H1 (cell line): ENCODE measurements around the gene NTRK2. TPM values are rescaled to one million over a fixed set of nuclear protein-coding genes. Genes with fewer than 3 reads are reported as not detected.
A peak's percentile ranks its signal among the peaks of the same experiment; 100 is the strongest.

Experiments used
- CTCF ChIA-PET: fragments of 300-600 bp; sonication (Branson Sonifier 250); formaldehyde crosslinking; loops from one replicate; lab custom pipeline; 2021; ENCODE audit not compliant: partially characterized antibody; lab: Charles Lee
- POLR2A ChIA-PET: fragments of 300-600 bp; sonication (Branson Sonifier 250); formaldehyde crosslinking; loops from one replicate; lab custom pipeline; 2021; ENCODE audit warnings: inconsistent platforms; ENCODE audit not compliant: partially characterized antibody; lab: Charles Lee
- DNase-seq, 2 experiments: peaks; one replicate each; pipeline versions ENCODE4 v3.0.0 to v3.0.0-alpha.2; 2010 to 2022; ENCODE audit warnings: low spot score in 2 of 2, low read depth in 1 of 2, mixed read lengths in 1 of 2
- FAIRE-seq: peaks from 2 replicates; lab custom pipeline; 2011; peaks lifted over from hg19 to GRCh38; lab: Jason Lieb, UNC
- H2AFZ ChIP-seq: 2 replicates; pipeline ENCODE4 v1.8.1; 2012; ENCODE audit warnings: low read length, inconsistent platforms
- H2AK5ac ChIP-seq: 2 replicates; pipeline ENCODE4 v1.6.1; 2013; ENCODE audit warnings: low read depth, low read length
- H2BK120ac ChIP-seq: replicated peaks from 2 replicates; pipeline ENCODE3; 2013; ENCODE audit warnings: low read depth, low read length, inconsistent platforms
- H2BK12ac ChIP-seq: 2 replicates; pipeline ENCODE4 v1.6.1; 2013; ENCODE audit warnings: low read depth, low read length
- H2BK15ac ChIP-seq: 2 replicates; pipeline ENCODE4 v1.6.1; 2013; ENCODE audit warnings: low read length
- H2BK20ac ChIP-seq: 2 replicates; pipeline ENCODE4 v1.6.1; 2013; ENCODE audit warnings: low read length
- H2BK5ac ChIP-seq: 2 replicates; pipeline ENCODE4 v1.6.1; 2013; ENCODE audit warnings: low read depth, low read length
- H3K14ac ChIP-seq: 2 replicates; pipeline ENCODE4 v1.6.1; 2013; ENCODE audit warnings: inconsistent platforms; ENCODE audit not compliant: insufficient read length
- H3K18ac ChIP-seq: 2 replicates; pipeline ENCODE4 v1.6.1; 2013; ENCODE audit warnings: low read length; ENCODE audit errors: extremely low read depth
- H3K23ac ChIP-seq: 2 replicates; pipeline ENCODE4 v1.6.1; 2013; ENCODE audit warnings: inconsistent platforms; ENCODE audit not compliant: insufficient read length
- H3K23me2 ChIP-seq: 2 replicates; pipeline ENCODE4 v1.6.1; 2013; ENCODE audit warnings: low read depth, low read length
- H3K27ac ChIP-seq: 2 replicates; pipeline ENCODE4 v1.6.1; 2011; ENCODE audit warnings: low read depth, low read length, inconsistent platforms
- H3K27me3 ChIP-seq, 4 experiments: replicated peaks in 1 of 4; 1 replicate in 1 of 4; 2 replicates in 3 of 4; pipeline versions ENCODE4 v1.6.1 to v1.8.1; 2011 to 2013; ENCODE audit warnings: low read length in 3 of 4, mild to moderate bottlenecking in 3 of 4, inconsistent platforms in 2 of 4, mixed read lengths in 2 of 4, moderate library complexity in 1 of 4; ENCODE audit not compliant: control insufficient read depth in 3 of 4, insufficient read depth in 3 of 4; ENCODE audit errors: extremely low read depth in 1 of 4
- H3K36me3 ChIP-seq, 4 experiments: 2 replicates each; pipeline versions ENCODE4 v1.6.1 to v1.8.1; 2011 to 2013; ENCODE audit warnings: mild to moderate bottlenecking in 4 of 4, low read length in 3 of 4, moderate library complexity in 2 of 4, control low read depth in 1 of 4, inconsistent platforms in 1 of 4; ENCODE audit not compliant: insufficient read depth in 4 of 4, control insufficient read depth in 2 of 4
- H3K4ac ChIP-seq: replicated peaks from 2 replicates; pipeline ENCODE3; 2013; ENCODE audit warnings: low read length, low read depth, mixed read lengths, inconsistent platforms; ENCODE audit not compliant: insufficient read length
- H3K4me1 ChIP-seq, 4 experiments: replicated peaks in 1 of 4; 1 replicate in 1 of 4; 2 replicates in 3 of 4; pipeline versions ENCODE4 v1.6.1 to v1.8.1; 2011 to 2013; ENCODE audit warnings: low read length in 3 of 4, inconsistent platforms in 2 of 4, mixed read lengths in 1 of 4; ENCODE audit not compliant: insufficient read depth in 4 of 4, control insufficient read depth in 3 of 4
- H3K4me2 ChIP-seq, 2 experiments: 2 replicates each; pipeline versions ENCODE4 v1.6.1 to v1.8.1; 2011 to 2013; ENCODE audit warnings: low read depth in 2 of 2, low read length in 2 of 2, control low read depth in 1 of 2, inconsistent platforms in 1 of 2, mild to moderate bottlenecking in 1 of 2; ENCODE audit not compliant: insufficient read depth in 1 of 2
- H3K4me3 ChIP-seq, 4 experiments: fragments of 200-600, 300-600 bp in 1 of 4; sonication (generic), shearing (Covaris generic), sonication (Bioruptor Twin) in 1 of 4; 2 replicates each; pipeline versions ENCODE4 v1.5.1 to v1.8.1; 2011 to 2016; ENCODE audit warnings: low read length in 4 of 4, low read depth in 3 of 4, control low read depth in 2 of 4, inconsistent platforms in 2 of 4, mild to moderate bottlenecking in 2 of 4, mixed read lengths in 1 of 4, moderate library complexity in 1 of 4; ENCODE audit not compliant: insufficient read depth in 2 of 4; ENCODE audit errors: extremely low read depth in 1 of 4
- H3K56ac ChIP-seq: replicated peaks from 2 replicates; pipeline ENCODE3; 2013; ENCODE audit warnings: low read depth, mild to moderate bottlenecking, mixed read lengths, low read length, inconsistent platforms; ENCODE audit not compliant: insufficient read length
- H3K79me1 ChIP-seq: 2 replicates; pipeline ENCODE4 v1.6.1; 2013; ENCODE audit warnings: low read depth, low read length, control low read depth
- H3K79me2 ChIP-seq, 2 experiments: 2 replicates each; pipeline versions ENCODE4 v1.6.1 to v1.8.1; 2012 to 2013; ENCODE audit warnings: low read length in 2 of 2, mild to moderate bottlenecking in 2 of 2, inconsistent platforms in 1 of 2; ENCODE audit not compliant: insufficient read depth in 2 of 2, control insufficient read depth in 1 of 2
- H3K9ac ChIP-seq, 4 experiments: replicated peaks in 1 of 4; 1 replicate in 1 of 4; 2 replicates in 3 of 4; pipeline versions ENCODE4 v1.6.1 to v1.8.1; 2011 to 2013; ENCODE audit warnings: low read depth in 3 of 4, low read length in 3 of 4, control low read depth in 2 of 4, mild to moderate bottlenecking in 2 of 4, moderate library complexity in 2 of 4, inconsistent platforms in 1 of 4; ENCODE audit errors: extremely low read depth in 1 of 4
- H3K9me3 ChIP-seq, 2 experiments: 2 replicates each; pipeline versions ENCODE4 v1.6.1 to v1.8.1; 2012 to 2013; ENCODE audit warnings: mild to moderate bottlenecking in 2 of 2, moderate library complexity in 2 of 2, control low read depth in 1 of 2, inconsistent platforms in 1 of 2, low read depth in 1 of 2, low read length in 1 of 2, mixed read lengths in 1 of 2; ENCODE audit not compliant: insufficient read depth in 2 of 2
- H4K20me1 ChIP-seq, 2 experiments: replicated peaks in 1 of 2; 2 replicates each; pipeline versions ENCODE3 to v1.8.1; 2011 to 2013; ENCODE audit warnings: inconsistent platforms in 2 of 2, low read length in 2 of 2, mild to moderate bottlenecking in 1 of 2; ENCODE audit not compliant: insufficient read depth in 2 of 2, control insufficient read depth in 1 of 2
- H4K5ac ChIP-seq: 2 replicates; pipeline ENCODE4 v1.6.1; 2013; ENCODE audit warnings: low read length, low read depth, mixed read lengths, inconsistent platforms; ENCODE audit not compliant: insufficient read length
- H4K8ac ChIP-seq: 2 replicates; pipeline ENCODE4 v1.8.0; 2013; ENCODE audit warnings: mild to moderate bottlenecking, moderate library complexity, low read length, inconsistent platforms; ENCODE audit not compliant: insufficient read depth; ENCODE audit errors: extremely low read depth
- H4K91ac ChIP-seq: replicated peaks from 2 replicates; pipeline ENCODE3; 2013; ENCODE audit warnings: low read length, mixed read lengths, inconsistent platforms; ENCODE audit not compliant: insufficient read length
- GTF2F1 ChIP-seq: IDR thresholded peaks from 2 replicates; pipeline ENCODE4 v1.6.1; 2012; ENCODE audit warnings: low read depth, low read length, improper control_type of control experiment, borderline replicate concordance
- JUND ChIP-seq: IDR thresholded peaks from 2 replicates; pipeline ENCODE4 v1.6.1; 2011; ENCODE audit warnings: mild to moderate bottlenecking, improper control_type of control experiment, low read length
- PHF8 ChIP-seq: fragments of 200-600 bp; sonication (generic); conservative IDR thresholded peaks from 2 replicates; pipeline ENCODE4 v1.7.1; 2012; ENCODE audit warnings: low read depth, mild to moderate bottlenecking, inconsistent platforms, low read length, moderate library complexity
- SP1 ChIP-seq: IDR thresholded peaks from 2 replicates; pipeline ENCODE4 v1.6.1; 2011; ENCODE audit warnings: low read depth, low read length
- TAF7 ChIP-seq: optimal IDR thresholded peaks from 2 replicates; pipeline ENCODE3; 2011; ENCODE audit warnings: low read depth, mild to moderate bottlenecking, inconsistent platforms, low read length, moderate library complexity, borderline replicate concordance
- TEAD4 ChIP-seq: IDR thresholded peaks from 2 replicates; pipeline ENCODE4 v1.6.1; 2012; ENCODE audit warnings: low read depth, low read length, inconsistent platforms, mixed read lengths
- YY1 ChIP-seq: IDR thresholded peaks from 2 replicates; pipeline ENCODE4 v1.6.1; 2011; ENCODE audit warnings: low read depth, mild to moderate bottlenecking, low read length
- WGBS, 2 experiments: shearing (Covaris generic) in 1 of 2; methylation state at CpG; one replicate each; pipeline versions ENCODE4 v1.1.6 to v1.1.7; 2013 to 2015; ENCODE audit warnings: low lambda C conversion rate in 2 of 2, mixed read lengths in 2 of 2, inconsistent platforms in 1 of 2, low coverage in 1 of 2, missing lambda C conversion rate in 1 of 2; ENCODE audit not compliant: insufficient replicate concordance in 2 of 2, insufficient coverage in 1 of 2, insufficient read length in 1 of 2; ENCODE audit errors: extremely low coverage in 1 of 2, missing lambda C conversion rate in 1 of 2; 5-methylcytosine and 5-hydroxymethylcytosine counted together
- polyA plus RNA-seq, 7 experiments: library from polyadenylated mRNA; depleted of rRNA in 3 of 7; stranded (reverse) in 5 of 7; unstranded in 2 of 7; fragments of >200 nt in 5 of 7; fragments of 200-250 nt in 2 of 7; gene quantifications; 1 replicate in 5 of 7; 2 replicates in 1 of 7; 4 replicates in 1 of 7; pipeline versions ENCODE4 v1.2.1 to v1.2.3, GENCODE V29; 2011 to 2013; ENCODE audit warnings: missing spikeins in 2 of 7, mixed read lengths in 2 of 7
- total RNA-seq: library from RNA; stranded (reverse); fragmentation: NEBNext Ultra II Directional; extraction: Animal tissue kit (Norgen Biotek cat#: 25700); gene quantifications from 2 replicates; pipeline ENCODE4 v1.2.1, GENCODE V29; 2021
- TF ChIP-seq, protein P1 (sequence below): IDR thresholded peaks from 2 replicates; pipeline ENCODE4 v1.6.1; 2012; ENCODE audit warnings: inconsistent platforms
- TF ChIP-seq, protein P2 (sequence below): IDR thresholded peaks from 2 replicates; pipeline ENCODE4 v1.6.1; 2011; ENCODE audit warnings: low read length, improper control_type of control experiment

The NTRK2 gene
- total and polyA plus RNA-seq, 2 of the 8 experiments (the other 6 are each of a cell fraction or from before 2014, with no cell fraction given): 0.03 to 0.04 TPM

- H4K20me1 ChIP-seq: no peaks in the 10 kb centered on the region
- TF ChIP-seq YY1: no peak
- TF ChIP-seq TEAD4: no peak
- TF ChIP-seq, protein P1, sequence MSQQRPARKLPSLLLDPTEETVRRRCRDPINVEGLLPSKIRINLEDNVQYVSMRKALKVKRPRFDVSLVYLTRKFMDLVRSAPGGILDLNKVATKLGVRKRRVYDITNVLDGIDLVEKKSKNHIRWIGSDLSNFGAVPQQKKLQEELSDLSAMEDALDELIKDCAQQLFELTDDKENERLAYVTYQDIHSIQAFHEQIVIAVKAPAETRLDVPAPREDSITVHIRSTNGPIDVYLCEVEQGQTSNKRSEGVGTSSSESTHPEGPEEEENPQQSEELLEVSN: no peak
- no peak for TF ChIP-seq TAF7
- no peak for TF ChIP-seq JUND
- TF ChIP-seq, protein P2, sequence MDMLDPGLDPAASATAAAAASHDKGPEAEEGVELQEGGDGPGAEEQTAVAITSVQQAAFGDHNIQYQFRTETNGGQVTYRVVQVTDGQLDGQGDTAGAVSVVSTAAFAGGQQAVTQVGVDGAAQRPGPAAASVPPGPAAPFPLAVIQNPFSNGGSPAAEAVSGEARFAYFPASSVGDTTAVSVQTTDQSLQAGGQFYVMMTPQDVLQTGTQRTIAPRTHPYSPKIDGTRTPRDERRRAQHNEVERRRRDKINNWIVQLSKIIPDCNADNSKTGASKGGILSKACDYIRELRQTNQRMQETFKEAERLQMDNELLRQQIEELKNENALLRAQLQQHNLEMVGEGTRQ: no peak
- no peak for TF ChIP-seq GTF2F1
- TF ChIP-seq SP1: no peak
- no peak for TF ChIP-seq PHF8
Observed at GRCh38 chr9:84861455-84861854, 191.9 kb downstream of the NTRK2 start.

More at GRCh38 chr9:84861455-84861854, 191.9 kb downstream of the NTRK2 start:
- Histone ChIP-seq H4K8ac (no peak overlapping the region), H3K9me3 (no peaks in the 10 kb centered on the region), H2BK120ac (no peak overlapping the region), H3K4ac (no peak overlapping the region), H2AK5ac (no peak overlapping the region), H4K91ac (no peak overlapping the region), H2BK20ac (0 out of 2 replicates have a peak overlapping the region, but pooled peaks have one; percentile 63), H2BK12ac (peak overlapping the region; percentile 94; the same call in 1 of the 2 replicates), H3K56ac (no peak overlapping the region), H3K23me2 (no peaks in the 10 kb centered on the region), H2AFZ (no peak overlapping the region), H3K14ac (no peak overlapping the region), H3K79me1 (no peaks in the 10 kb centered on the region), H3K36me3 (no peaks in the 10 kb centered on the region), H3K4me2 (no peak overlapping the region), H3K18ac (no peak overlapping the region), H3K4me3 (no peak overlapping the region), H4K5ac (no peak overlapping the region), H3K27me3 (no peaks in the 10 kb centered on the region), H3K23ac (no peak overlapping the region), H3K4me1 (peaks cover 3 to 26% (median 14%) of the 10 kb centered on the region in 4 experiments; a peak in 4 of 7 replicates), H3K9ac (no peak overlapping the region), H2BK5ac (no peak overlapping the region), H3K79me2 (no peaks in the 10 kb centered on the region), H2BK15ac (no peak overlapping the region), H3K27ac (no peak overlapping the region)
- ChIA-PET CTCF (no interaction called here), POLR2A (interaction anchor here (1.0 to 1.5 kb wide), 2 partner anchors 10 to 12 kb away, joined by 3 to 6 read pairs; no protein-coding TSS in a partner anchor)
- WGBS, 2 experiments: 86% methylated on average over 4 of the region's 4 CpGs; no CpG with 5 or more reads in 1 of the 2 experiments
- FAIRE-seq (no peak), DNase-seq (no peak)
